Epidermal melanocyte (primary cell): Measurements from ENCODE around the gene IFIT2.
"Not testable (repeated sequence)": the region's sequence is repeated elsewhere in the genome, so short reads cannot be mapped to it uniquely, and the experiment has no call there.

Experiments
- DNase-seq: peaks from one replicate; pipeline ENCODE4 v3.0.0; 2011; ENCODE audit warnings: low spot score; ENCODE audit not compliant: insufficient read length

Gene IFIT2

GRCh38 chr10:89279421-89279869 lies 22.4 kb upstream of the IFIT2 start:
- no peak for DNase-seq

GRCh38 chr10:89280508-89280907 lies 21.3 kb upstream of the IFIT2 start:
- no peak for DNase-seq

GRCh38 chr10:89281606-89282395 lies 20.0 kb upstream of the IFIT2 start:
- DNase-seq = no peak

- DNase-seq = no peak
Measured at GRCh38 chr10:89283025-89283935, 18.6 kb upstream of the IFIT2 start.

GRCh38 chr10:89283936-89284475 lies 17.8 kb upstream of the IFIT2 start:
- DNase-seq = peak; percentile 70

GRCh38 chr10:89284711-89285110 lies 17.1 kb upstream of the IFIT2 start:
- not testable (repeated sequence) for DNase-seq

- not testable (repeated sequence) for DNase-seq
Measured at GRCh38 chr10:89285303-89285702, 16.5 kb upstream of the IFIT2 start.

- no peak for DNase-seq
Measured at GRCh38 chr10:89294721-89295239, 7.1 kb upstream of the IFIT2 start.

- DNase-seq = no peak
Measured at GRCh38 chr10:89295597-89295996, 6.2 kb upstream of the IFIT2 start.

GRCh38 chr10:89296220-89296648 lies 5.6 kb upstream of the IFIT2 start:
- no peak for DNase-seq

GRCh38 chr10:89297356-89297755 lies 4.5 kb upstream of the IFIT2 start:
- no peak for DNase-seq

GRCh38 chr10:89297791-89298190 lies 4.1 kb upstream of the IFIT2 start:
- no peak for DNase-seq

GRCh38 chr10:89299031-89299430 lies 2.8 kb upstream of the IFIT2 start:
- DNase-seq = no peak

GRCh38 chr10:89301232-89301631 lies 614 bp upstream of the IFIT2 start:
- no peak for DNase-seq

- DNase-seq = no peak
Measured at GRCh38 chr10:89302625-89303024, 779 bp downstream of the IFIT2 start.

- no peak for DNase-seq
Measured at GRCh38 chr10:89303161-89303560, 1.3 kb downstream of the IFIT2 start.

GRCh38 chr10:89304026-89304425 lies 2.2 kb downstream of the IFIT2 start:
- DNase-seq = no peak

GRCh38 chr10:89304446-89304845 lies 2.6 kb downstream of the IFIT2 start:
- DNase-seq = no peak

- no peak for DNase-seq
Measured at GRCh38 chr10:89304925-89305324, 3.1 kb downstream of the IFIT2 start.

GRCh38 chr10:89305766-89306433 lies 4.1 kb downstream of the IFIT2 start:
- no peak for DNase-seq
